HG02798 (cell line): ENCODE measurements around the gene SLC7A11.
"Not testable (repeated sequence)": the region's sequence is repeated elsewhere in the genome, so short reads cannot be mapped to it uniquely, and the experiment has no call there.

ENCODE experiments used
- ATAC-seq: cut with Tn5 transposase; IDR thresholded peaks from one replicate; pipeline ENCODE4 v1.9.1; 2021; ENCODE audit warnings: mild to moderate bottlenecking; ENCODE audit not compliant: unreplicated experiment, poor library complexity

SLC7A11 gene

DNA sequence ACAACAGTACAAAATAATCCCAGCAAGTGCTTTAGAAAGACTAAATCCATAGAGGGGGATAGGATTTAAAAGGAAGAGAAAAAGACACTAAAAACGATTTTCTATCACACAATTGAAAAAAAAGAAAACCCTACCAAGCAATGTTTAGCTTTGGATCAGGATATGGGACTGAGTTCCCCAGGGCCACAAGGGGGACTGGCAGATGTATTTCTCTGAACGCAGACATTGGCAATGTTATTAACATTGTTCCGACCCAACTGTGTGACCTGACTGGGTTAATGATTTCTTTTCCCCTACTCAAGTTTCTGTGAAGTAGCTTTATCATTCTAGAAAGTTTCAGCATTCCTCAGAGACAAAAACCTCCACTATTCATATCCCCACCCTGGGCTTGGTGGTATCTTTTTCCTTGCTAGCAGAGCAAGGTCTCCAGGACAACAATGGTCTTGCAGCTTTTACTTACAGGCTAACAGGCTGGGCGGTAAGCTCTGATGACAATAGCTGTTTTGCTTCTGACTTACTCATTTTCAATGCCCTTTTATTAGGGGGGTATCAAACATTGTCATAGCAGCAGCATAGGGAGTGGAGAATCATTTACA lies 25.8 kb downstream of the SLC7A11 start:
- no peak for ATAC-seq

DNA sequence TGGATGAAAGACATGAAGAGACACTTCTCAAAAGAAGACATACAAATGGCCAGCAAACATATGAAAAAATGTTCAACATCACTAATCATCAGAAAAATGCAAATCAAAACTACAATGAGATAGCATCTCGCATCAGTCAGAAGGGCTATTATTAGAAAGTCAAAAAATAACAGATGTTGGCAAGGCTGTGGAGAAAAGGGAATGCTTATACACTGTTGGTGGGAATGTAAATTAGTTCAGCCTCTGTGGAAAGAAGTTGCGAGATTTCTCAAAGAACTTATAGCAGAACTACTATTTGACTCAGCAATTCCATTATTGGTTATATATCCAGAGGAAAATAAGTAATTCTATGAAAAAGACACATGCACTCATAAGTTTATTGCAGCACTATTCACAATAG lies 31.6 kb downstream of the SLC7A11 start:
- not testable (repeated sequence) for ATAC-seq

DNA sequence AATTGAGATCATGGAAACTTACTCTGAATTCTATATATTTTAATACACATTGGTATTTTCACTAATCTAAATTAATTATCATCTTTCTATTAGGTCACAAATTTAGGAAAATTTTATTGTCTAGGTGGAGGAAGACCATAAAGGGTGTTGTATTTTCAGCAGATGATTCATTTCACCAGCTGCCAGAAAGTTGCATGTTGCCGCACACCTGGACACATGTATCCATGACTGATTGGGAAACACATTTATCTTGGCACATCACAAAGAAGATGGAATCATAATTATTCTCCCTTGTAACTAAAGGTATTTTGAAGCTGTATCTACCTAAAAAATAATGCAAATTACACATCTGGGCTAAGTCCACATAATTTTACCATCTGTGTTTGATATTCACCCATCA lies 33.1 kb downstream of the SLC7A11 start:
- no peak for ATAC-seq

DNA sequence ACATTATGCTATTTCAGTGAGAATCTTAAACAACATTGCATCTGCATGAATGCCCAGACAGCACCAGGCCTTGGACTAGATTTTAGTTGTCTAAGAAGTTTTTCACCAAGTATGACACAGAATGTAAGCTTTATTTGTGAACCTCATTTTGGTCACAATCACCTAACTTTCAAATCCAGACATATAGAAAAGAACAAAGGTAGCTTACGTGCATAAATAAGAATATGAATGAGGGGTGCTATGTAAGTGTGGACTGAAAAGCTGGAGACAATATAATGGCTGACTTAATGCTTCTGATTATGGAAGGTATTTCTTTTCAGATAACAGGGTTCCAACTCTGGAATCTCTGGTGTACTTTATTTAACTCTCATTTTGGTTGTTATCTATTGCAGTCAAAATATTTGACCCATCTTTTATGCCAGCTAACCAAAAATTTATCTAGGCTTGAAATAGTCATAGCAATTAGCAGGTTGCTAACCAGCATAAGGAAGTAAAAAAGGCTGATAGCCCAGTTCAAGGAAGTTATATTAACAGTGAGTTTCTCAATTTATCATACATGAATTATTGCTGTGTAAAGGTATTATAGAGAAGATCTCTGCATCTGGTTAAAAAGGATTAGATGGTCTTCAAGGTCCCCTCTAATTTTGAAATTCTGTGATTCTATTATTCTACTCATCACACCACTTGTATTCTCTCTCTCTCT lies 36.5 kb downstream of the SLC7A11 start:
- ATAC-seq = no peak

DNA sequence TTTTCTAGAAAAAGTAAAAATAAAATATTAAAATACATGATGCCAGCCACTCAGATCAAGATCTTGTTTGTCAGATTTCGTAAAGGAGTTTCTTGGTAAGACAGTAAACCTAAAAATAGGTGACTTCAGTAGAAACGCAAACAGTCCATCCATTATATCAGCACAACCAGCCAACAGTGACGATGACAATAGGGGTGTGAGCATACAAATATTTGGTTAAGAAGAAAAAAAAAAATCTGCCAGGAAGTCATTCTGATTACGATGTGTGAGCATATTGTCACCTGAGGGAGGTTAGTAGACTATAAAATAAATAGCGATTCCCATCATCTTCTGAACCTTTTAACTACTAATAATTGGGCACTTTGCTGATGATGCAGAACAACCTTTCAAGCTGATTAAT lies 37.6 kb downstream of the SLC7A11 start:
- ATAC-seq = no peak

DNA sequence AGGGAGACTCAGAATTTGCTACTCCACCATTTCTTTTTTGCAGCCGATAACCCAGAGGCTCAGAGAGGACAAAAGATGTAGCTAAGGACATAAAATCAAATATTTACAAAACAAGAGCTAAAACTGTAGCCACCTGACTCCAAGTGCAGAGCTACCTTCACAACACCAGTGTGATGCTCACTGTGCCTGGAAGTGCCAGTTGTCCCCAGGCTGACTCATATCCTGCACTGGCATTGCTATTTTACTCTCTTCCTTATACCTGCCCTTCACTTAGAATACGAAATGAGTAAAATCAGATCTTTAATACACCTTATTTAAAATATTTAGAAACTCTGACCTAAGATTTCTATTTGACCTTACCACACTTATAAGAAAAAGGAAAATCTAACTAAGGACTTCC lies 39.5 kb downstream of the SLC7A11 start:
- no peak for ATAC-seq

DNA sequence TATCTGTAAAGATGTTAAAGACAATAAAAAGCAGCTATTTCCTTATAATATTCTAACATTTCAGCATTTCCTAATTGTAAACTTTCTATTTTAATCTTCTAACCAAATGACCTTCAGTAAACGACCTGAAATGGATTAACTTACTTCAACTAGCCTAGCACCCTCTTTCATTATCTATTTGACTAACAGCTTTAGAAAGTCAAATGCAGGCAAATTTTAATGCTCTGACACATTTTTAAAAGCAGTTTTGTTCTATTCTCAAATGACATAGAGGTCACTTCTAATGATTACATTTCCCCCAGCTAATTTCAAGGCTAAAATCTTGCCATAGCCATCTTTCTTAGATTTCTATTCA lies 41.9 kb downstream of the SLC7A11 start:
- peak; percentile 51 for ATAC-seq

DNA sequence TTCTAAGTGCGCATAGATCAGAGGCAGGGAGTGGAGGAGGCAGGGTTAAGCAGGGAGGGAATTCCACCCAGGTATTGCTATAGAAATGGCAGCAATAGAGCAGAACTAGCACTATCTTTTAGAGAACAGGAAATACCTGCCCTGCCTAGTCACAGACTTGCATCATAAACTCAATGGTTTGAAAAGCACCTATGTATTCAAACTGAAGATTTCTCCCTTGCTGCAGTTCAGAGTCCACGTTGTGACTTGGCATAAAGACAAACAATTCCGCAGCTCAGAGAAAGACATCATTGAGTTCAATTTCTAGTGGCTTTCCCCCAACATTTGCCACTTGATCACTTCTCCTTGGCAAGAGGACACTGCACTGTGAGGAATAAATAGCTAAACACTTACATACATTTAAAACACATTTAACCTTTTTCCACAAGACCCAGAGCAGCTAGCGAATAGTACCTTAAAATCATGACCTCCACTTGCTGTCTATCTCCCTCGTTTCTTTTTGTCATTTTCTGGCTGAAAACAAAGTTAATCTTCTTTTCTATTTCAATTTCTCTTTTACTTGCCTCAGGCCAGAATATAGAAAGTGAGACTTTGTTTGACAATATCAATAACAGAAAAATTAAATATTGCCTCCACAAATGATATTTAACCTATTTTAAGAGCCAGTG lies 42.4 kb downstream of the SLC7A11 start:
- peak; percentile 81 for ATAC-seq

DNA sequence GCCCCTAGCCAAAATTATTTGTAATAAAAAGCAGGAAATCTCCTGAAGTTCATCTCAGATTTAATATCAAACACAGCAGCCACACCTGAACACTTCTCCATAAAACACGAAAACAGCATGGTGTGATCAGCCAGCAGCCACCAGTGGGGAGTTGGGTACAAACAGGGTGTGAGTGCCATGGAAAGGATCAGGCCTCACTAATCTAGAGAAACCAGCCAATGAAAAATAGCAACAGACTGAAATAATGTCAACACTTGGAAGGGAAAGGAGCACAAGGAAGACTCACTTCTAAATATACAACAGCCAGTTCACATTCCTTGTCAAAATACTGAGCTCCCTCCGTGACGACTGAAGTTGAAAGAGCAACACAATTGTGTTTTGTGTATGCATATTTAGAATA lies 46.0 kb downstream of the SLC7A11 start:
- ATAC-seq = no peak

DNA sequence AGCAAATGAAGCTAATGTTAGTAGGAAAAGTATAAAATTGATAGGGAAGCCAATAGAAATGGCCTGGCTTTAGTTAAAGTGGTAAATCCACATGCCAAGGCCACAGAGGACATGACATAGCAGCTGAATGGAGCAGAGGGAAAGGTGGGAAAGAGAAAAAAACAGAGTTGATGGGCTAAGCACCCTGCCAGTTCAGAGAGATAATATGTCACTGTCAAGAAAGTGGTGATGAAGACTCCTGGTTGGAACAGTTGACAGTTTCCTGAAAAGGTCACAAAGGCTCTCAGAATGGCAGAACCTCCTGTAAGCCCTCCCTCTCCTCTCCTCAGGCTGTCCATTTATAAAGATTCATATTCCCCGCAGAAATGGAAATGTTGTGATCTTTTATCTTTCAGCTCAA lies 48.2 kb downstream of the SLC7A11 start:
- ATAC-seq = no peak

DNA sequence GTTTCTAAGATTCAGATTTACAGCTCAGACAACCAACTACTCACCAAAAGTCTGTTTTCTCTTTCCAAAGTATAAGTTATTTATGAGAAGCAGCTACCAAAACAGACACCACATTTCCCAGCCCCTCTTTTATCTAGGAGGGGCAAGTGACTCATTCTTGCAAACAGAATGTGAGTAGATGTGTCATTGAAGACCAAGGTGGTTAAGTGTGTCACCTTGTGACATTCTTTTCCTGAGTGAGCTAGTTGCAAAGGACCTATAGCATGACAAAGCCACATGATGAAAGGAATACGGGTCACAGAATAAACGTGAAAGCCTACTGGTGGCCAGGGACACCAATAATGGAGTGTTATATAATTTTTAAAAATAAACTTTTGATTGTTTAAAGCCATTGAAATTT lies 50.0 kb downstream of the SLC7A11 start:
- ATAC-seq = peak; percentile 32

DNA sequence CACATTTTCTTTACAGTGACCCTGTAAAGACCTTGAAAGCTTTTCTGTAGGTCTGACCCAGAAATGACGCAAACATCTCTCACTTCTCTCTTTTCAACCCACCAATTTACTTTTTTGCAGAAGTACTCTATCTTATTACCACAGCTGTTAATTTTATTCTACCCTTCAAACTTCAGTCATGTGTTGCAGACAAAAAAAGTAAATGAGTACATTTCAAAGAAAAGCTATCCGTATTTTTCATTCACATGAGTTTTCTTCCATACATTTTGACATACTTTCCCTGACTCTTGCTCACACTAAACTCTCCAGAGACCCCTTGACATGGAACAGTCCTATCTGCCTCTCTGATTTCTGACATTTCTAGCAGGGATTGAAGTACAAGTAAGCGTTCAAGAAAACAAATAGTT lies 51.7 kb downstream of the SLC7A11 start:
- peak; percentile 98 for ATAC-seq

DNA sequence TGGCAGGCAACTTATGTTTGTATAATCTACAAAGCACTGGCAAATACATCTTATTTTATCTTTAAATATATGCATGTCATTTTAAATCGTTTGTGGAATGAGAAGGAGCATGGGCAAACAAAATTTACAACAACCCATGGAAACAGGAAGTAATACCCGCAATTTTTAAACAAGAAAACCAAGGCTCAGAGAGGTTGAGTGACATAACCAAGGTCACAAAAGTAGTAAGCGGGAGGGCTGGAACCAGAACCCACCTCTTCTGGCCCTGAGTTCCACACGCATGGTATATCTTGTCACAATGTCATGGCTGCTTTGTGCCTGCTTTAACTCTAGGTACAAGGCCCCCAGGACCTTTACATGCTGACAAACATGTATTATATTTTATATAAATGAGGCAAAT lies 52.9 kb downstream of the SLC7A11 start:
- ATAC-seq = no peak

DNA sequence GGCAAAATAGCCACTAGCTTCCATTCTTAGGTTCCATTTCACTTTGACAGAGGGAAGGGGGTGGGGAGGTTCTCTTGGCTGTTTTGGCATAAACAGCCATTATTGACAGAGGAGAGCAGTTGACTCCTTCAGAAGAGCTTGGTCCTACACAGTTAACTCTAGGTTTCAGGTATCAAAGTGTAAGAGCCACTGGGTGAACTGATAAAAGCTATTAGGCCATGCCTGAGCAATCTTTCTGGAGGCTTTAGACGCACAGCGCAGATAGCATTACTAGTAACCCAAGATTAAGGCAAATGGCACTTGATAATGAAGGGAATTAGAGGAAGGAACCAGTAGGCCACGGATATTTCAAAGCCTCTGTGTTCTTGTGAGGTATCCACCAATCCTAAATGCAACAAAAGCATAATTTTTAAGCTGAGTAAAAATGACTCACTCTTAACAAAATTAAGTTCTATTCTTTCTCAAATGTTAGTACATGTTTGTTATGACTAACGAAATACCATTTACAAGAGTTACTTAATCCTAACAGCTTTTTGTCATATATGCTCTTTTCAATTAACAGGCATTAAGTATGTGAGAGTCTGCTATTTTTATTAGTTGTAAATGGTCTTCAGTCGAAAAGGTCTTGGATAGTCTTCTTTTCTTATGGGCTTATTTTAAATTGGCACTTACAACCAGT lies 53.6 kb downstream of the SLC7A11 start:
- ATAC-seq = no peak

DNA sequence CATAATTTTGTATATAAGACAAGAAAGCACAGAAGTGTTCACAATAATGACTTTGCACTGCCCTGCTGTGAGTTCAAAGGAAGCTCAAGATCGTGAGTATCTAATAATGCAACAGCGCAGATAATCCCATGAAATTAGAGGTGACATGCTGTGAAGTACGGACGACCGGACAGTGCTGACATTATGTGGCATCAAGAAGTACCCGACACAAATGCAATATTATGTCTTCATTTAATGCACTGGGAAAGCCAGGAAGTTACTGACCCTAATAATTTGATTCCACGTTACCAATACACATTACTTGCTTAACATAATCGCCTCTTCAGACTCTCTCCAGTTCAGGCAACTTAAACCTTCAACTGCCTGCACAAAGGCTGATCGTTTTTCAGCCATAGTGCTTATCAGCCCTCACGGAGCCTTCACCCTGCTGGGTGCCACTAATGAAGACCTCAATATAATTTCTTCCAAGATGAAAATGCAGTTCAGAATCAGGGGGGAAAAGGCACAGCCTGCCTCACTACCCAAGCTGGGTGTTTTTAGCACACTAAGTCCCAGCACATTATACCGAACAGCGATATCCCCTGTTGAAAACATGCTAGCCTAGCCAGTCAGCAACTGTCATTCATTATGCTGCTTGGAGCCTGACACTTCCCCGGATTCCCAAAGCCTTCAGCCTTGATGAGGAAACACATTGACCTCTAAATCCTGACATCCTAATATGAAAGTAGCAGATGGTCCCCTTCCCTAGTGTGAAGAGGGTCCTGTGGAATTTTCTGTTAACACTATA lies 56.1 kb downstream of the SLC7A11 start:
- ATAC-seq = no peak

DNA sequence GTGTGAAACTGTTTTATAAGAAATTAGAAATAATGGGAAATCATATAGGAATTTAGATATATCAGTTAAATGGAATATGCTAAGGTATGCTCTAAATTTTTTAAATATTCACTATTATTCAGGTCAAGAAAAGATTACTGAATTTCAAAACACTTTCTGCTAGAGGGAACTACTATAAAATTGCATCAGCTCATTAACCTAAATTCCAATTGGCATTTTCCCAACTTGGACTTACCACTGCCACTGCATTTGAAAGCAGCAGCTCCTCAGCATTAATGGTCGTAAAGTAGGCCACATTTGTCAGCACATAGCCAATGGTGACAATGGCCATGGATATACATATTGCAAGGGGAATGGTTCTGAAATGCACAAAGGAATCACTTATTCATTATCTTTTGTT lies 57.3 kb downstream of the SLC7A11 start:
- ATAC-seq = no peak

DNA sequence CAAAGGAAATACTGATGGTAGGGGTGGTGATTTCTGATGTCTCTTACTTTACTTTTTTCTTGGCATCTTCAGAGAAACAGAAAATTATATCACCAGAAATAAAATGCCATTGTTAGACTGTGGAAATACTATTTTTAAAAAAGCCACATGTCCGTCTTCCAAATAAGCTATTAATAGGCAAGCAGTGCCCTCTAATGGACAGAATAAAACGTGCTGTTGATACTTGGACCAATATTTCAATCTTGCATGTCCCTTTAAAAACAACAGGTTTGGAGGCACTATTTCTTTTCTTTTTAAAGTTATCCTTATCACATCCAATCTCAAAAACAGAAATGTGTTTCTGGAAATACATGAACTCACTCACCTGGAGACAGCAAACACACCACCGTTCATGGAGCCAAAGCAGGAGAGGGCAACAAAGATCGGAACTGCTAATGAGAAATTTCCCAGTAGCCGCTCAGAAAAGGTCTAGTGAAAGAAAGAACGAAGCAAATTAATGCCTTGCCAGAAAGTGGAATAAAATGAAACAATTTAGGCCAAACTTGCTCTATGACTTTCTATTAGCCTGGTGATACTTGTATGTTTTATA lies 59.2 kb downstream of the SLC7A11 start:
- peak; percentile 60 for ATAC-seq

DNA sequence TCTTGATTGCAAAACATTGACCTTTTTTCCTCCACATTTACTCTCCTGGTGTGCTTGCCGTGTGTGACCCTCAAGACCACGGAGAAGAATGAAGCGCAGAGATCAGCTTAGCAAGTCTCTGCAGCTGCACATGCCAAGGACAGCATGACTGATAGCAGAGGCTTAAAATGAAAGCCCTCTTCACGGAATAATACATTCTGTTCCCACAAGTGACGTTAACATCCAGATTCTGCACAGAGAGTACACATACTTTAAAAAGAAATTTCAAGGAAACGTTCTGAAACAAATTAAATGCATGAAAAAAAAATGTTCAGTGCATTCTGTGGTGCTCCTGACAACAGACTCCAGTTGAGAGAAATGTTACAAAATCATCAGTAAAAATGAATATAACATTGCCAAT lies 60.9 kb downstream of the SLC7A11 start:
- no peak for ATAC-seq

DNA sequence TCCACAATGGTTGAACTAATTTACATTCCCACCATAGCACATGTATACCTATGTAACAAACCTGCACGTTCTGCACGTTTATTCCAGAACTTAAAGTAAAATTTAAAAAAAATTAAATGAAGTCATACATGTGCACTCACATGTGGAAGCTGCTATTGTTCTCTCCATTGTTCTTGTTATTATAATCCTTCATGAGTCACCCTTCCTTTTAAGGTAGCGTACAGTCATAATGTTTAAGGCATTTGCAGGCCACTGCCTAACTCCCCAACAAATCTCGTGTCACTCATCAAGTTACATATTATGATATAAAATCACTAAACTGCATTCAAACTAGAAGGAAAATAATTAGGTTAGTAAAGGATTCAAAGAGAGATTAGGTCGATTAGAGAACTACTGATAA lies 63.6 kb downstream of the SLC7A11 start:
- ATAC-seq = no peak

DNA sequence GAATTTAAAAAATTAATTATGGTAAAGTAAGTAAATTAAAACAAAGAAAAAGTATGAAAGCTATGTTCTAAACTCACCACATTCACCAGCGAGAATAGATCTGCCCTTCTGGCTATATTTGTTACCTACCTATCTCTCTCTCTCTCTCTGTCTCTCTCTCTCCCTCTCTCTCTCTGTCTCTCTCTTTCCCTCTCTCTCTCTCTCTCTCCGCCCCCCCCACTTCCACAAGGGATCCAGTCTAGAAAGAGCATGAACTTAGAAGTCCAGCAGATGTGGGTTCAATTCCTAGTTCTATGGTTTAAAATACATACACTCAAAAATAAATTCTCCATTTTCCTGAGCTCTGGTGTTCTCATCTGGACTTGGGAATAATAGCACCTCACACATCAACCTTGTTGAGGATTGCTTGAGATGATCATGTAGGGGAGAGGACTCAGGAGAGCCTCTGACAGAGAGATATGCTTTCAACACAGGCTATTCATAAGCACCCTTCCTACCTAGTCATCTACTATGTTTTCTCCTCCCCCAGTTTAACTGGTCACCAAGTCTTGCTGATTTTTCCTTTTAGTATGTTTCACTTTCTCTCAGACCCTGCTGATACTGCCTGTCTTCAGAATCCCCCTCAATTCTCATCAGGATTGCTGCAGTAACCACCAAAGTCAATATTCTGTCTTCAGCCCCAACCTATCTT lies 64.7 kb downstream of the SLC7A11 start:
- no peak for ATAC-seq
